Stimulated activated CD4-positive, alpha-beta T cell treated with anti-CD3 and anti-CD28 coated beads, TNF-alpha, amount 100 ng/mL, for 24 hours (primary cell): ENCODE results near the gene LMCD1.
"Not testable (repeated sequence)": the region's sequence is repeated elsewhere in the genome, so short reads cannot be mapped to it uniquely, and the experiment has no call there.

Experiments
- DNase-seq, 3 experiments: peaks; one replicate each; pipeline ENCODE4 v3.0.0-alpha.2; 2020; ENCODE audit warnings: low read depth in 3 of 3

Gene LMCD1

DNA sequence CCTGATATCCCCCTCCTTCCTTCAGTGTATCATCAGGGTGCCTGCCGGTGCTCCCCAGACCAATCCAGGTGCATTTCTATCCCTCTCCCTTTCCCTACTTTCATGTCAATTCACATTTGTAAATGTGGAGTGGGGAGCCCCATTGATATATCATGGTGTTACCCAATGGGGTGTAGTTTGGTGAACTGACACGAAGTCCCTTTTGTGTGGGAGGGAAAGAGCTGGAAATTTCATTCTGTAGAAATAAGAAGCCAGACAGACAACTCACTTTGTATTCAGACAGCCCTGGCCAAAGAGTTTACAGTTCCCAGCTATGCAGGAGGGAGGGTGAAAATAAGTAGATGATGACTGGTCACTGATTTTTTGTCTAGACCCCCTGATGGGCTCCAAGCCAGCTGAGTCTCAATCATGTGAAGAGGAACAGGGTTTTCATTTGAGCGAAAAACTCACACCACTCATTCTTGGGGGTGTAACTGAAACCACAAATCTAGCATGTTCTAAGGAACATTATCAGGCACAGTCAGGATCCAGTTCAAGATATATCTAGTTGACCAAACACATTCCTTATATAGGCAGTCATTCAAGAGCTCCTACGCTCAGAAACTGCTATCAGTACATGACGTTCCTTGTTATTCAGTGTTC is 58.9 kb downstream of the LMCD1 start:
- DNase-seq = no peak

- DNase-seq = no peak
These were observed 59.7 kb downstream of the LMCD1 start for GRCh38 chr3:8561370-8561769.

- no peak for DNase-seq
These were observed 60.5 kb downstream of the LMCD1 start for GRCh38 chr3:8562081-8562595.

GRCh38 chr3:8563146-8563545 is 61.5 kb downstream of the LMCD1 start:
- DNase-seq = no peak

DNA sequence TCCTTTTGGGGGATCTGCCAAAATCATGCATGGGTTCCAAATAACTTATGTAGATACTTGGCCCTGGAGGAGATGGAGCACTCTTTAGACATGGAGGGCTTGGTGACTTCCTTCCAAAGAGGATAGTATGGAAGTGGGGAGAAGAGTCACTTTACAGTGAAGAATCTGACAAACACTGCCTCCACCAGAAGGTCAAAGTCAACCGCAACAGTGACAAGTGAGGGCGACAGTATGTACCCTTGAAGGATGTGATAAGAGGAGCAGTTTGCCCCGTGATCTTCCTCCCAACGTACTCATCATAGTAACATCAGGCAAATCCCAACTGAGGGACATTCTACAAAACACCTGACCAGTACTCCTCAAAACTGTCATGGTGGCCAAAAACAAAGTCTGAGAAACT is 62.0 kb downstream of the LMCD1 start:
- no peak for DNase-seq

DNA sequence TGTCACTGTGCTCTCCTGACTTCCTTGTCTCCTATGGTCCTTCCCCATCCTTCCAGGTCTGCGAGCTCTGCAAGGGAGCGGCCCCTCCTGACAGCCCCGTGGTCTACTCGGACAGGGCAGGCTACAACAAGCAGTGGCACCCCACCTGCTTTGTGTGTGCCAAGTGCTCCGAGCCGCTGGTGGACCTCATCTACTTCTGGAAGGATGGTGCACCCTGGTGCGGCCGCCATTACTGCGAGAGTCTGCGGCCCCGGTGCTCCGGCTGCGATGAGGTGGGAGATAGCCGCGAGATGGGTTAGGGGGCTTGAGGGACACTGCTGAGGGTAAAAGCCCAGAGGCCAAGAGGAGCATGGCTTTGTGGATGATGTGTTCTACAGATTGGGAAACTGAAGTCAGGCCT is 63.8 kb downstream of the LMCD1 start:
- DNase-seq = no peak

DNA sequence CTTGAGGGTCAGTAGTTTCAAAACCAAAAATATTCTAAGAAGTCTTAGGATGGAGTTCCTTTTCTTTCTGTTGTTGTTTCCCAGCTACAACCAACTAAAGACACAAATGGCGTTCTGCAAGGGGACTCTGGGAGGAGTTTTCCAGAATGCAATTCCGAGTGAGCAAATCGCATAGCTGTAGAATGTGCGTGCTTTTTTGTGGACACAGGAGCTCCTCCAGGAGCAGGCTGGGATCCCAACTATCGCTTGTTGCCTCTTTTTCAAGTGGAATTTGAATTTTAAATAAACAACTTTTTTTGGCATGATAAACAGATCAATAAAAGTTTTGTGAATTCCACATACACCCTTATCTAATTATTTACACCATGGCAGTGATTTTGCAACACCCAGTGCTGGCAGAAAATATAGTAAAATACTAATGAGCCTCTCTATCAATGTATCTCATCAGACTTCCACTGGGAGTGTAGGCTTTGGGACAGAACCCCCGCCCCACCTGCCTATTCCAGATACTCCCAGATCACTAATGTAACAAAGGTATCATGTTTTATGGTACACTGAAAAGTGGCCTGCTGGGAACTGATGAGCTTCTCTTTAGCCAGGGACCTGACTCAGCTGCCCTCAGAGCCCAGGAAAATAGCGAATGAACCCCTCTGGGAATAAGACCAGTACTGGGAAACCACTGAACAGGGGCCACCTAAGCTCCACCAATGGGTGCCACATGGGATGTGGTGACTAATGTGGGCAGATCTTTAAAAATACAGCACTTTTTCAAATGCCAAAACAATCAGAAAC is 66.4 kb downstream of the LMCD1 start:
- DNase-seq = no peak

DNA sequence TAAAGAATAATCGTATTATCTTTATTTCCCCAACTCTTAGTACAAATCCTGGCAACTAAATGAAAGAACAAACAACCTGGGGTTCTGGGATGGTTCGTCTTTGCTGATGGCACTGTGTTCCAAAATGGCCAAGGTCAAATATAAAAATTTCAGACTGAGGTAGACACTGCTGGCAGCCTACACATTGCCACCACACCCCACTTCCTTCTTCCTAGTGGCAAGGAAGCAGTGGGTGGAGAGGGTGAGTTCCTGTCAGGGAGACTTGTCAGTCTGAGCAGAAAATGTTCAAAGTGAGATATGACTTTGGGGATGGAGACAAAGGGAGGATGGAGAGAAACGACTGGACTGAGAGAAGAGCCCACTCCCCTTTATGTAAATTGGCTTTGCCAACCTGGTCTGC is 69.6 kb downstream of the LMCD1 start:
- DNase-seq = no peak

DNA sequence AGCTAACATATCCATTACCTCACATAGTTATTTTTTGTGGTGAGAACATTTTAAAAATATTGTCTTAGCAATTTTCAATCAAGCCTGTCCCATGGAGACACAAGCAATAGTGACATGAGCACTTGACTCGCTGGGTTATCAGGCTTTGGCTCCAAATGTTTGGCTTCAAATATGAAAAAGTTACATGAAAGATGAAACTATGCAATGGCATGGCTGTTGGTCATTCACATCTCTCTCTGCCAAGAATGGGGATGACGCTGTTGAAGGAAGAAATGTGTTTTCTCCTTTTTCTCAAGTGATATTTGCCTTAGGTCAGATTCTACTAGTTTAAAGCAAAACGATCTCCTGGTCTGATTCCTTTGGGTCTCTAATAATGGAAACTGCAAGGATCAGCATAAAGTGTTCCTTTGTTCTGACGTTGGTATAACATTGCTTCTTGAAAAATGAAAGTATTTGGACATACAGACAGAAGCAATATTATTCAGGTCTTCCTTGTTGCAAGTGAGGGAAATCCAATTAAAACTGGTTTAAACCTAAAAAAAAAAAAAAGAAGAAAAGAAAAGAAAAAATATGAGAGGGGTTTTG is 71.8 kb downstream of the LMCD1 start:
- DNase-seq = no peak

GRCh38 chr3:8574040-8574669 is 72.5 kb downstream of the LMCD1 start:
- DNase-seq = no peak

DNA sequence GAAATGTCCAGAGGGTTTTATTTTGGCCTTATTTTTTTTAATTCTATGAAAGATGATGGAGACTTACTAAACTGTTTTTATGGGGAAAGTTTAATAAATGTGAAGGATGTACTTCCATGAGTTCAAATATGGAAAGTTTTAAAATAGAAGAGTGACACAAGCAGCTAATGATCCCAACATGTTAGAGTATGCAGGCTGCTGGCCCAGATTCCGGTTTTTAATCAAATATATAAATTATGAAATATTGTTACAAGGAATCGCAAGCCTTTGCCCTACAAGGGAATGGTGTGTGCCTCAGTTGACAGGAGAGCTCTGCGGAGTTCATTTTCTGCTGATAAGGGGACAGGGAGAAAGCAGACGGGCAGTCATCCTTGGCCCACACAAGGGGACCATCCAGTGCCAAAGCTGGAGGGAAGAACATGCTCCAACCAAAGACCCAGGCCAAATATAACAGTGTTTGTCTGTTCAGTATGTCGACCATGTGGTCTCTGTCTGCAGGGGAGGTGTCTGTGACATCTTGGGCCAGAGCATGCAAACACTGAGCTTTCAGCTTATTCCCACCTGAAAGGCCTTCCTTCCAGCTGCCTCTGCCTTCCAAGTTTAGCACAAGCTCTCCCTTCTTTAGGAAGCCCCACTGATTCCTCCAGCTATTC is 73.2 kb downstream of the LMCD1 start:
- DNase-seq = no peak

- DNase-seq = no peak
These were observed 73.9 kb downstream of the LMCD1 start for GRCh38 chr3:8575364-8576104.

DNA sequence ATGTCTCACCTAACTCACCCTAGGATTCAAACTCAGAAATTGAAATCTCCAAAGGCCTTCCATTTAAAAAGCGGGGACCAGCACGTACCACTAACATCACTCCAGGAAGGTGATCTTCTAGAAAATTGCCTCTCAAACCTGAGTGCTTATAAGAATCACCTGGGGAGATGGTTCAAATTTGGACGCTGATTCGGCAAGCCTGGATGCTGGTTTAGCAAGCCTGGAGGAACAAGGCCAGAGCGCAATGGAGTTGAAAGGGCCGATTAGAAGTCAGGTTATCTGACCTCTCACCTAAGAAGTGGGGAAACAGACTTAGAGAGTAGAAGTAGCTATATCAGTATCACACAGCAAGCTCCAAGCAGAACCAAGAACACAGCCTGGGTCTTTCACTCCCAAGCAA is 74.8 kb downstream of the LMCD1 start:
- no peak for DNase-seq

- DNase-seq = no peak
These were observed 75.4 kb downstream of the LMCD1 start for GRCh38 chr3:8576841-8577571.

GRCh38 chr3:8578282-8578681 is 76.7 kb downstream of the LMCD1 start:
- no peak for DNase-seq

DNA sequence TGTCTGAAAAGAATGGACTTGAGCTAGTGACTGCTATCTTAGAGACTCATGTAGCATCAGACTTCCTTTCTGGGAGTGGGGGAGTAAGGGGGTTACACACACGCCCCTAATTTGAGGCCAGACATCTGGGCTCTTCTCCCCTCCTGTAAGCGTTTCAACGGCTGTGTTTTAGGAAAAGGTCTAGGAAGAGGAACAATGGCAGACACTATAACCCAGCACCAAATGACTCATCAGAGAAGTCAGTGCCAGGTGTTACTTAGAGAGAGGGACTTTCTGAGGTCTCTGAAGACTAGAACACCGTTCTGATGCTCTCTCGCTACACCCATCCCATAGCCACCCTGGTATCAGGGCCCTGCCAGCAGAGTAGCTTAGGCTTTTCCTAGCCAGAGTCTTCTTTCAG is 77.5 kb downstream of the LMCD1 start:
- no peak for DNase-seq

DNA sequence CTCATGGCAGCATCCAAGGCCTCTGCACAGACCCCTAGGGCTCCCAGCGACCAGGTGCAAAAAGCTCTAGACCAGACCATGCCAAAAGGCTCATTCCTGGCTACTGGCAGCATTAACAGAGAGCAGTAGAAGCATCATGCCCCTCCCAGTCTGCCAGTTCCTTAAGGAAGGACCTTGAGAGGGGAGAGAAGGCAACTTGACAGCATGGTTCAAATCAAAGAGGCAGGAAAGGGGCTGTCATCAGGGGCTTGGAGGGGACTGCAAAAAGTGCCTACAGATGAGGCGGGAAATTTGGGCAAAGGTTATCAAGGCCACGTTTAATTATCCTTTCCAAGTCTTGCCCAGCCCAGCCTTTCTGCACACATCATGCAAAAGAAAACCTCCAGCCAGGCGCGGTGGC is 78.3 kb downstream of the LMCD1 start:
- DNase-seq = no peak

GRCh38 chr3:8580434-8580833 is 78.8 kb downstream of the LMCD1 start:
- DNase-seq = not testable (repeated sequence)

DNA sequence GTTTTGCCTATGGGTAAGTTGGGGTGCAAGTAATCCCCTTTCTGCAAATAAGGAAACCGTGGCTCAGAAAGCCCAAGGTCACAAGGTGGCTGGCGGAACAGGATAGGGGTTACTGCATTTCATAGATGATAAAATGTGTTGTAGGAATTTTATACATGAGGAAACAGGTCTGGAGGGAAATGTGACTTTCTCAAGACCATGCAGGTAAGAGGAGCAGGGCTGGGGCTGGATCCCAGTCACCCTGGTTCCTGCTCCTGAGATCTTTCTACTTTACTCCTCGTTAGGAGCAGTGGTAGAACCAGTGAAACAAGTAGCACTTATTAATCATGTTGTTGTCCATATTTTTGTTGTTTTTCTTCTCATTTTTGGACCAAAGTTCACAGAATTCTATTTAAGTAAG is 79.8 kb downstream of the LMCD1 start:
- DNase-seq = no peak

DNA sequence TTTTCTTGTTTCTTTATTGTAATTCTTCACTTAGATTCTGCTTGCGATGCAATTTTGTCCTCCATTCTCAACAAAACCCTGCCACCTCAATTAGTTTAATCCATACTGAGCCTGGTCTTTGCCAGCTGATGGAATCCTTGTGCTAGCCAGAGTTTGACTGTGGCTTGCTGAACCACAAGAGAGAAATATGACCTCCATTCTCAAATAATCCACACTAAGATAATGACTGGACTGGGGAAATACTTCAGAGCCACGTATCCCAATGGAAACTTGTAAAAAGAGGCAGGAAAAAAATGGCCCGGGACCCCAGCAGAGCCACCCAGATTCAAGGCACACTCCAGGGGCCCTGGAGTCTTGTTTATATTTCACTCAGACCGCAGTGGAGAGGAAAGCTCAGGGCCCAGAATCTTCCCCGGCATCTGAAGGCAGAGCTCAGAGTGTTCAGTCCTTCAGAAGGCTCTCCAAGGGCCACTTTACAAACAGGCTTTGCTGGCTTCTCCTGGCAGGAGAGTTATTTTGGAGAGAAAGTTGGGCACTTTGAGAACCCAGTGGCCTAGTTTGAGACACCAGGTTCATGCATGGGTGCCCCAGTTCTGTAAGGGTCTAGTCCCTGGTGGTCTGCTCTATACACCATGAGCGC is 80.3 kb downstream of the LMCD1 start:
- no peak for DNase-seq
